ENCODE results near the gene ALKAL2. TPM values are rescaled to one million over a fixed set of nuclear protein-coding genes. Genes with fewer than 3 reads are reported as not detected.
A peak's percentile ranks its signal among the peaks of the same experiment; 100 is the strongest.

Gene ALKAL2
- total and polyA plus RNA-seq, 2 of the 13 experiments (the other 11 are each of a cell fraction or from before 2014, with no cell fraction given), result 0.22 to 1.7 TPM

DNA sequence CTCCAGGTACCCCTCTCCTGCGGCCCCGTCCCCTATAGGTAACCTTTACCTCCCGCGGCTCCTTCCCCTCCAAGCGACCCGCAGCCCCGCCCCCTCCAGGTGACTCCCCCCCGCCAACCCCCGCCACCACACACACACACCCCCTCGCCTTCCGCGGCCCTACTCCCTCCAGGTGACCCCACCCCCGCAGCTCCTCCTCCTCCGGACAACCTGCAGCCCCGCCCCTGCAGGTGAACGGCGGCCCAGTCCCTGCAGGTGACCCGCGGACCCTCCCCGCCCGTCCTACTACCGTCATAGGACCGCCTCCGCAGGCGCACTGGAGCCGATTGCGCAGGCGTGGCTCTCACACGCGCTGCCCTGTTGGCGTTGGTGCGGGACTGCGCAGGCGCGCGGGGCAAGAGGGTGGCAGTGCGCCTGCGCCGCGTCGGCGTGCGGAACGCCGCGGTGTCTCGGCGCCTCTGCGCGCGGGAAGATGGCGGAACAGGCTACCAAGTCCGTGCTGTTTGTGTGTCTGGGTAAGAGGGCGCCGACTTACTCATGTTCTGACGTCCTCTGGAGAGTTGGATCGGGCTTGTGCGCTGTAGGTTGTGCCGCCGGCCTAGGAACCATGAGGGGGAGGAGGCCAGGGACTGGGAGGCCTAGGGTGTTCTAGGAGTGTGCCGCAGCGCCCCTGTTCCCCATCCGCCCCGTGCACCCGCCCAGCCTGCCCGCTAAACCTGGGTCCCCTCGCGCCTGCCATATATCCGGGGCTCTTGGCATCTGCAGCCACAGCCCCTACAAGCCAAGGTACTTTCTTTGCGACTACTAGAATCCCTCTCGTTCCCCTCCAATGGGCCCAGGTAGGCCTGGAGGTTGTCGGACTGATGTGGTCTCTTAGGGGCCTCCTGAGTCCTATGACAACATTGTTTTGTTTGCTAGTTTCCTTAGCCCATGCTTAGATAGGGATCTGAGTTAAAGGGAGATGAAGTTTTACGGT is 23.1 kb downstream of the ALKAL2 start, which contains the start of gene ACP1 (continued):
- TF ChIP-seq, protein P1, sequence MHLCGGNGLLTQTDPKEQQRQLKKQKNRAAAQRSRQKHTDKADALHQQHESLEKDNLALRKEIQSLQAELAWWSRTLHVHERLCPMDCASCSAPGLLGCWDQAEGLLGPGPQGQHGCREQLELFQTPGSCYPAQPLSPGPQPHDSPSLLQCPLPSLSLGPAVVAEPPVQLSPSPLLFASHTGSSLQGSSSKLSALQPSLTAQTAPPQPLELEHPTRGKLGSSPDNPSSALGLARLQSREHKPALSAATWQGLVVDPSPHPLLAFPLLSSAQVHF (CRISPR knock-in tag; IDR thresholded peaks at IDR 0.05), result peak; percentile 66
- TF ChIP-seq, protein P2, sequence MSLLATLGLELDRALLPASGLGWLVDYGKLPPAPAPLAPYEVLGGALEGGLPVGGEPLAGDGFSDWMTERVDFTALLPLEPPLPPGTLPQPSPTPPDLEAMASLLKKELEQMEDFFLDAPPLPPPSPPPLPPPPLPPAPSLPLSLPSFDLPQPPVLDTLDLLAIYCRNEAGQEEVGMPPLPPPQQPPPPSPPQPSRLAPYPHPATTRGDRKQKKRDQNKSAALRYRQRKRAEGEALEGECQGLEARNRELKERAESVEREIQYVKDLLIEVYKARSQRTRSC (CRISPR knock-in tag; IDR thresholded peaks at IDR 0.05; ENCODE audit: low read depth), result peak; percentile 85; the same call in 1 of the 2 replicates
- TF ChIP-seq TBP (CRISPR knock-in tag; IDR thresholded peaks at IDR 0.05) (no peak), ZNF598 (CRISPR knock-in tag; IDR thresholded peaks at IDR 0.05; ENCODE audit: borderline replicate concordance) (peak; percentile 94), FIP1L1 (IDR thresholded peaks at IDR 0.05; ENCODE audit: borderline replicate concordance, insufficient read depth, low read depth, low read length) (peak; percentile 73; the same call in 1 of the 2 replicates), ZNF816 (CRISPR knock-in tag; IDR thresholded peaks at IDR 0.05; ENCODE audit: borderline replicate concordance) (no peak), ZZZ3 (CRISPR knock-in tag; IDR thresholded peaks at IDR 0.05; ENCODE audit: borderline replicate concordance) (no peak; the same call in 1 of the 2 replicates), XRCC5 (optimal IDR thresholded peaks at IDR 0.05; ENCODE audit: low read length) (peak; percentile 79), STAG1 (CRISPR knock-in tag; IDR thresholded peaks at IDR 0.05) (no peak), ZNF7 (CRISPR knock-in tag; IDR thresholded peaks at IDR 0.05) (no peak), ZNF552 (CRISPR knock-in tag; IDR thresholded peaks at IDR 0.05; ENCODE audit: borderline replicate concordance) (no peak; the same call in 1 of the 2 replicates)
- TF ChIP-seq, protein P3, sequence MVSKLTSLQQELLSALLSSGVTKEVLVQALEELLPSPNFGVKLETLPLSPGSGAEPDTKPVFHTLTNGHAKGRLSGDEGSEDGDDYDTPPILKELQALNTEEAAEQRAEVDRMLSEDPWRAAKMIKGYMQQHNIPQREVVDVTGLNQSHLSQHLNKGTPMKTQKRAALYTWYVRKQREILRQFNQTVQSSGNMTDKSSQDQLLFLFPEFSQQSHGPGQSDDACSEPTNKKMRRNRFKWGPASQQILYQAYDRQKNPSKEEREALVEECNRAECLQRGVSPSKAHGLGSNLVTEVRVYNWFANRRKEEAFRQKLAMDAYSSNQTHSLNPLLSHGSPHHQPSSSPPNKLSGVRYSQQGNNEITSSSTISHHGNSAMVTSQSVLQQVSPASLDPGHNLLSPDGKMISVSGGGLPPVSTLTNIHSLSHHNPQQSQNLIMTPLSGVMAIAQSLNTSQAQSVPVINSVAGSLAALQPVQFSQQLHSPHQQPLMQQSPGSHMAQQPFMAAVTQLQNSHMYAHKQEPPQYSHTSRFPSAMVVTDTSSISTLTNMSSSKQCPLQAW (CRISPR knock-in tag; IDR thresholded peaks at IDR 0.05), result peak; percentile 82
- TF ChIP-seq, protein P4, sequence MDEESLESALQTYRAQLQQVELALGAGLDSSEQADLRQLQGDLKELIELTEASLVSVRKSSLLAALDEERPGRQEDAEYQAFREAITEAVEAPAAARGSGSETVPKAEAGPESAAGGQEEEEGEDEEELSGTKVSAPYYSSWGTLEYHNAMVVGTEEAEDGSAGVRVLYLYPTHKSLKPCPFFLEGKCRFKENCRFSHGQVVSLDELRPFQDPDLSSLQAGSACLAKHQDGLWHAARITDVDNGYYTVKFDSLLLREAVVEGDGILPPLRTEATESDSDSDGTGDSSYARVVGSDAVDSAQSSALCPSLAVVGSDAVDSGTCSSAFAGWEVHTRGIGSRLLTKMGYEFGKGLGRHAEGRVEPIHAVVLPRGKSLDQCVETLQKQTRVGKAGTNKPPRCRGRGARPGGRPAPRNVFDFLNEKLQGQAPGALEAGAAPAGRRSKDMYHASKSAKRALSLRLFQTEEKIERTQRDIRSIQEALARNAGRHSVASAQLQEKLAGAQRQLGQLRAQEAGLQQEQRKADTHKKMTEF (CRISPR knock-in tag; IDR thresholded peaks at IDR 0.05), result peak; percentile 49
- TF ChIP-seq, protein P5, sequence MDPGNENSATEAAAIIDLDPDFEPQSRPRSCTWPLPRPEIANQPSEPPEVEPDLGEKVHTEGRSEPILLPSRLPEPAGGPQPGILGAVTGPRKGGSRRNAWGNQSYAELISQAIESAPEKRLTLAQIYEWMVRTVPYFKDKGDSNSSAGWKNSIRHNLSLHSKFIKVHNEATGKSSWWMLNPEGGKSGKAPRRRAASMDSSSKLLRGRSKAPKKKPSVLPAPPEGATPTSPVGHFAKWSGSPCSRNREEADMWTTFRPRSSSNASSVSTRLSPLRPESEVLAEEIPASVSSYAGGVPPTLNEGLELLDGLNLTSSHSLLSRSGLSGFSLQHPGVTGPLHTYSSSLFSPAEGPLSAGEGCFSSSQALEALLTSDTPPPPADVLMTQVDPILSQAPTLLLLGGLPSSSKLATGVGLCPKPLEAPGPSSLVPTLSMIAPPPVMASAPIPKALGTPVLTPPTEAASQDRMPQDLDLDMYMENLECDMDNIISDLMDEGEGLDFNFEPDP (CRISPR knock-in tag; conservative IDR thresholded peaks at IDR 0.05), result no peak
- TF ChIP-seq, protein P6, sequence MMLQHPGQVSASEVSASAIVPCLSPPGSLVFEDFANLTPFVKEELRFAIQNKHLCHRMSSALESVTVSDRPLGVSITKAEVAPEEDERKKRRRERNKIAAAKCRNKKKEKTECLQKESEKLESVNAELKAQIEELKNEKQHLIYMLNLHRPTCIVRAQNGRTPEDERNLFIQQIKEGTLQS (CRISPR knock-in tag; IDR thresholded peaks at IDR 0.05), result no peak; the same call in 1 of the 2 replicates

Measured in HepG2 (cell line).